Erythroblast (primary cell): ENCODE results near the gene PAK1.

Source experiments
- GATA1 ChIP-seq: IDR thresholded peaks from 2 replicates; pipeline ENCODE4 v1.6.1; 2011; ENCODE audit warnings: low read depth, mild to moderate bottlenecking, control low read depth, low read length, moderate library complexity
- POLR2A ChIP-seq: IDR thresholded peaks from 2 replicates; pipeline ENCODE4 v1.6.1; 2011; ENCODE audit warnings: mild to moderate bottlenecking, low read length

- TF ChIP-seq POLR2A (no peak), GATA1 (no peak)
Measured at GRCh38 chr11:77412814-77413213, 61.1 kb downstream of the PAK1 start.
